ENCODE data around the gene SDHAF2. TPM values are rescaled to one million over a fixed set of nuclear protein-coding genes. Genes with fewer than 3 reads are reported as not detected.
A peak's percentile ranks its signal among the peaks of the same experiment; 100 is the strongest.
"Not testable (repeated sequence)": the region's sequence is repeated elsewhere in the genome, so short reads cannot be mapped to it uniquely, and the experiment has no call there.

SDHAF2 gene
- total RNA-seq (2014; rRNA removed; shearing (Covaris generic)), result 19.5 and 32.5 TPM in 2 replicates
- 59.5 and 60.6 TPM in 2 replicates for polyA plus RNA-seq (2016; fragmentation: Nextera tagmentation; extraction: Ambion mirVana)

- in situ Hi-C loops (cut with MboI), result no loop called here
- Histone ChIP-seq H3K4me3 (peak within 1 kb of the TSS; percentile 100), H3K4me2 (ENCODE audit: unreplicated experiment) (peak within 1 kb of the TSS; percentile 100), H3K27ac (peak within 1 kb of the TSS; percentile 92), H3K4me1 (ENCODE audit: insufficient read depth) (peaks cover 22% of the 10 kb centered on the region), H3K27me3 (replicated peaks; ENCODE audit: insufficient read depth) (no peaks in the 10 kb centered on the region), H3K36me3 (ENCODE audit: low read depth) (peaks cover 34% of the 10 kb centered on the region), H2AFZ (peak within 1 kb of the TSS; percentile 91), H3F3A (ENCODE audit: insufficient read depth) (peaks cover 1% of the 10 kb centered on the region), H3K9ac (peak within 1 kb of the TSS; percentile 98), H3K79me2 (ENCODE audit: insufficient read depth) (peaks cover 94% of the 10 kb centered on the region), H3K9me2 (ENCODE audit: insufficient read depth) (no peaks in the 10 kb centered on the region), H3K9me3 (ENCODE audit: low read depth) (no peaks in the 10 kb centered on the region), H4K20me1 (ENCODE audit: insufficient read depth) (no peaks in the 10 kb centered on the region)
- TF ChIP-seq EZH2phosphoT487 (IDR thresholded peaks at IDR 0.05; ENCODE audit: insufficient read depth, low read depth), result no peak
- 1% methylated on average over 53 to 75 of the region's 82 CpGs for WGBS, 2 experiments (ENCODE audit: low coverage in 1 of 2, low lambda C conversion rate in 2 of 2, missing lambda C conversion rate in 2 of 2)
- peak; percentile 99 for DNase-seq
These were observed at the start of gene SDHAF2, which contains the start of gene CPSF7 for GRCh38 chr11:61429691-61430582. Gene SDHAF2 (plus strand): TSS chr11:61430124. CDS start chr11:61430147, 23 bp downstream. Gene CPSF7 (minus strand): TSS chr11:61429975. CDS start chr11:61429235, 740 bp downstream.

GRCh38 chr11:61380884-61381283, 49.0 kb upstream of the SDHAF2 start:
- H3K79me2 ChIP-seq (ENCODE audit: insufficient read depth), result no peaks in the 10 kb centered on the region
- H4K20me1 ChIP-seq (ENCODE audit: insufficient read depth), result no peaks in the 10 kb centered on the region
- no peaks in the 10 kb centered on the region for H3K9me2 ChIP-seq (ENCODE audit: insufficient read depth)
- H3K36me3 ChIP-seq (ENCODE audit: low read depth), result peaks cover 2% of the 10 kb centered on the region; the same call in 1 of the 2 replicates
- no peak overlapping the region for H3K4me2 ChIP-seq (ENCODE audit: unreplicated experiment)
- in situ Hi-C loops (cut with MboI), result loop anchor here (10.0 kb wide), 1 partner anchor 116 kb away; no protein-coding TSS in a partner anchor
- H3F3A ChIP-seq (ENCODE audit: insufficient read depth), result peaks cover 40% of the 10 kb centered on the region
- H3K27me3 ChIP-seq (replicated peaks; ENCODE audit: insufficient read depth), result no peaks in the 10 kb centered on the region
- H3K9me3 ChIP-seq (ENCODE audit: low read depth), result no peaks in the 10 kb centered on the region
- no peak overlapping the region for H2AFZ ChIP-seq
- DNase-seq, result no peak
- peaks cover 26% of the 10 kb centered on the region for H3K4me1 ChIP-seq (ENCODE audit: insufficient read depth)
- TF ChIP-seq EZH2phosphoT487 (IDR thresholded peaks at IDR 0.05; ENCODE audit: insufficient read depth, low read depth), result no peak
- TF ChIP-seq EZH2 (IDR thresholded peaks at IDR 0.05; ENCODE audit: insufficient read depth, poor library complexity, severe bottlenecking), result no peak
- 94 to 97% methylated on average over 9 of the region's 9 CpGs for WGBS, 2 experiments (ENCODE audit: low coverage in 1 of 2, low lambda C conversion rate in 2 of 2, missing lambda C conversion rate in 2 of 2)
- no peak overlapping the region for H3K4me3 ChIP-seq
- no peak overlapping the region for H3K27ac ChIP-seq
- no peak overlapping the region for H3K9ac ChIP-seq

GRCh38 chr11:61383859-61384258, 46.1 kb upstream of the SDHAF2 start:
- H3K79me2 ChIP-seq (ENCODE audit: insufficient read depth); H3K9me2 ChIP-seq (ENCODE audit: insufficient read depth); H4K20me1 ChIP-seq (ENCODE audit: insufficient read depth): not testable (repeated sequence)

GRCh38 chr11:61384271-61385242, 45.4 kb upstream of the SDHAF2 start:
- H3K4me2 ChIP-seq (ENCODE audit: unreplicated experiment), result no peak overlapping the region
- H3F3A ChIP-seq (ENCODE audit: insufficient read depth), result peaks cover 6% of the 10 kb centered on the region
- no peaks in the 10 kb centered on the region for H3K79me2 ChIP-seq (ENCODE audit: insufficient read depth)
- in situ Hi-C loops (cut with MboI), result loop anchor here (5.0 to 10.0 kb wide), 2 partner anchors 47 to 120 kb away; no protein-coding TSS in a partner anchor
- DNase-seq, result peak; percentile 37
- no peaks in the 10 kb centered on the region for H3K9me2 ChIP-seq (ENCODE audit: insufficient read depth)
- 70 to 72% methylated on average over 15 of the region's 15 CpGs for WGBS, 2 experiments (ENCODE audit: low coverage in 1 of 2, low lambda C conversion rate in 2 of 2, missing lambda C conversion rate in 2 of 2)
- no peaks in the 10 kb centered on the region for H3K9me3 ChIP-seq (ENCODE audit: low read depth)
- H3K4me3 ChIP-seq, result no peak overlapping the region
- H2AFZ ChIP-seq, result no peak overlapping the region
- H3K9ac ChIP-seq, result no peak overlapping the region
- H3K36me3 ChIP-seq (ENCODE audit: low read depth), result no peaks in the 10 kb centered on the region
- H3K27ac ChIP-seq, result no peak overlapping the region
- no peaks in the 10 kb centered on the region for H3K27me3 ChIP-seq (replicated peaks; ENCODE audit: insufficient read depth)
- no peaks in the 10 kb centered on the region for H4K20me1 ChIP-seq (ENCODE audit: insufficient read depth)
- H3K4me1 ChIP-seq (ENCODE audit: insufficient read depth), result peaks cover 6% of the 10 kb centered on the region
- TF ChIP-seq EZH2 (IDR thresholded peaks at IDR 0.05; ENCODE audit: insufficient read depth, poor library complexity, severe bottlenecking) (no peak), EZH2phosphoT487 (IDR thresholded peaks at IDR 0.05; ENCODE audit: insufficient read depth, low read depth) (no peak)

More at GRCh38 chr11:61383859-61384258, 46.1 kb upstream of the SDHAF2 start:
- not testable (repeated sequence) for H3K36me3 ChIP-seq (ENCODE audit: low read depth); H3K27me3 ChIP-seq (replicated peaks; ENCODE audit: insufficient read depth); H3K4me3 ChIP-seq; DNase-seq; H3K4me2 ChIP-seq (ENCODE audit: unreplicated experiment); H3K9me3 ChIP-seq (ENCODE audit: low read depth); H2AFZ ChIP-seq; H3K9ac ChIP-seq; H3K27ac ChIP-seq
- Histone ChIP-seq H3F3A (ENCODE audit: insufficient read depth) (peaks cover 13% of the 10 kb centered on the region), H3K4me1 (ENCODE audit: insufficient read depth) (peaks cover 13% of the 10 kb centered on the region)
- in situ Hi-C loops (cut with MboI), result loop anchor here (10.0 kb wide), 1 partner anchor 119 kb away; no protein-coding TSS in a partner anchor
- WGBS, 2 experiments (ENCODE audit: low coverage in 1 of 2, low lambda C conversion rate in 2 of 2, missing lambda C conversion rate in 2 of 2), result 90% methylated on average over 5 of the region's 5 CpGs
